HepG2 (cell line): Measurements from ENCODE around the gene NUDT1. TPM values are rescaled to one million over a fixed set of nuclear protein-coding genes. Genes with fewer than 3 reads are reported as not detected.

ENCODE experiments used
- CC2D1A ChIP-seq: sonication (generic); formaldehyde crosslinking; IDR thresholded peaks from 2 replicates; pipeline ENCODE4 v1.8.1; 2023; ENCODE audit warnings: mild to moderate bottlenecking, missing genetic modification reagents
- GLMP ChIP-seq: sonication (generic); formaldehyde crosslinking; IDR thresholded peaks from 2 replicates; pipeline ENCODE4 v1.9.0; 2021; ENCODE audit warnings: missing genetic modification reagents, mild to moderate bottlenecking, borderline replicate concordance
- MXD4 ChIP-seq: IDR thresholded peaks from 2 replicates; pipeline ENCODE4 v1.6.1; 2016; ENCODE audit warnings: mild to moderate bottlenecking, missing biosample characterization, missing genetic modification reagents
- NONO ChIP-seq, 2 experiments: fragments of 450-650 bp in 1 of 2; sonication (generic) in 1 of 2; formaldehyde crosslinking in 1 of 2; IDR thresholded peaks in 1 of 2; conservative IDR thresholded peaks in 1 of 2; 2 replicates each; pipeline versions ENCODE4 v1.6.1 to v1.8.0; 2017 to 2022; ENCODE audit warnings: mild to moderate bottlenecking in 1 of 2, missing genetic modification reagents in 1 of 2, moderate library complexity in 1 of 2
- POLR2G ChIP-seq: fragments of 200-400 bp; formaldehyde crosslinking; IDR thresholded peaks from 2 replicates; pipeline ENCODE4 v1.6.1; 2018; ENCODE audit warnings: mild to moderate bottlenecking, low read depth, low read length, moderate library complexity
- PRDM10 ChIP-seq: sonication (generic); formaldehyde crosslinking; IDR thresholded peaks from 2 replicates; pipeline ENCODE4 v1.4.0; 2020; ENCODE audit warnings: low read depth, missing genetic modification reagents
- SAFB2 ChIP-seq: sonication (generic); formaldehyde crosslinking; IDR thresholded peaks from 2 replicates; pipeline ENCODE4 v1.5.1; 2020; ENCODE audit warnings: missing genetic modification reagents, low read depth, mild to moderate bottlenecking, borderline replicate concordance
- SP140L ChIP-seq: sonication (generic); formaldehyde crosslinking; IDR thresholded peaks from 2 replicates; pipeline ENCODE4 v1.4.0; 2020; ENCODE audit warnings: missing genetic modification reagents, borderline replicate concordance
- SRSF1 ChIP-seq: fragments of 200-400 bp; formaldehyde crosslinking; optimal IDR thresholded peaks from 2 replicates; pipeline ENCODE3; 2017; ENCODE audit warnings: mild to moderate bottlenecking, low read depth, low read length, moderate library complexity
- ZKSCAN8 ChIP-seq: IDR thresholded peaks from 2 replicates; pipeline ENCODE4 v1.6.1; 2016; ENCODE audit warnings: borderline replicate concordance, missing genetic modification reagents, missing compliant biosample characterization
- ZNF207 ChIP-seq: fragments of 450-650 bp; IDR thresholded peaks from 2 replicates; pipeline ENCODE4 v1.6.1; 2016; ENCODE audit warnings: antibody characterized with exemption, borderline replicate concordance
- ZNF569 ChIP-seq: sonication (generic); formaldehyde crosslinking; IDR thresholded peaks from 2 replicates; pipeline ENCODE4 v1.5.0; 2020; ENCODE audit warnings: mild to moderate bottlenecking, missing genetic modification reagents, moderate library complexity, borderline replicate concordance
- ZNF589 ChIP-seq: sonication (generic); formaldehyde crosslinking; conservative IDR thresholded peaks from 2 replicates; pipeline ENCODE4 v1.8.0; 2022; ENCODE audit warnings: mild to moderate bottlenecking, moderate library complexity, missing genetic modification reagents
- ZNF770 ChIP-seq: sonication (generic); formaldehyde crosslinking; IDR thresholded peaks from 2 replicates; pipeline ENCODE4 v1.5.0; 2020; ENCODE audit warnings: mild to moderate bottlenecking, missing genetic modification reagents
- ZNF792 ChIP-seq: IDR thresholded peaks from 2 replicates; pipeline ENCODE4 v1.6.1; 2016
- polyA plus RNA-seq, 8 experiments: library from polyadenylated mRNA; depleted of rRNA in 3 of 8; stranded (reverse) in 7 of 8; unstranded in 1 of 8; fragments of >200 nt; fragmentation: Illumina TruSeq in 4 of 8; extraction: Trizol in 4 of 8; gene quantifications; 2 replicates each; pipeline versions ENCODE4 v1.2.1 to v1.2.3, GENCODE V29; 2011 to 2016; ENCODE audit warnings: low read depth in 4 of 8, missing spikeins in 1 of 8, mixed read lengths in 1 of 8; ENCODE audit not compliant: insufficient read depth in 1 of 8
- total RNA-seq, 5 experiments: library from RNA; depleted of rRNA; stranded (reverse); fragments of >200 nt; fragmentation: Illumina TruSeq; extraction: Trizol; gene quantifications; 2 replicates each; pipeline ENCODE4 v1.2.3, GENCODE V29; 2016; ENCODE audit warnings: low read depth in 1 of 5
- TF ChIP-seq, protein P1 (sequence below): IDR thresholded peaks from 2 replicates; pipeline ENCODE4 v1.6.1; 2016
- TF ChIP-seq, protein P2 (sequence below): sonication (generic); formaldehyde crosslinking; IDR thresholded peaks from 2 replicates; pipeline ENCODE4 v1.4.0; 2020; ENCODE audit warnings: missing genetic modification reagents, low read depth, mild to moderate bottlenecking, borderline replicate concordance

NUDT1 gene
- total and polyA plus RNA-seq, 2 of the 13 experiments (the other 11 are each of a cell fraction or from before 2014, with no cell fraction given), result 9.1 to 26.8 TPM

GRCh38 chr7:2241580-2242540, at the start of gene NUDT1, which contains the start of gene MRM2 (continued):
- TF ChIP-seq PRDM10 (peak; percentile 61; the same call in 1 of the 2 replicates), ZNF589 (CRISPR knock-in tag) (peak; percentile 76), SRSF1 (peak; percentile 98), POLR2G (peak; percentile 96), GLMP (CRISPR knock-in tag) (no peak), SP140L (CRISPR knock-in tag) (no peak), ZNF770 (CRISPR knock-in tag) (peak; percentile 71), ZNF207 (no peak), MXD4 (CRISPR knock-in tag) (peak; percentile 94; the same call in 1 of the 2 replicates), ZKSCAN8 (CRISPR knock-in tag) (no peak), CC2D1A (no peak), ZNF569 (no peak), ZNF792 (CRISPR knock-in tag) (0 out of 2 replicates have a peak, but pooled peaks have one; percentile 66), NONO (IDR thresholded peaks at IDR 0.05) (no peak), NONO (CRISPR knock-in tag; conservative IDR thresholded peaks at IDR 0.05) (peak; percentile 90), SAFB2 (CRISPR knock-in tag) (peak; percentile 33; the same call in 1 of the 2 replicates)
- TF ChIP-seq, protein P1, sequence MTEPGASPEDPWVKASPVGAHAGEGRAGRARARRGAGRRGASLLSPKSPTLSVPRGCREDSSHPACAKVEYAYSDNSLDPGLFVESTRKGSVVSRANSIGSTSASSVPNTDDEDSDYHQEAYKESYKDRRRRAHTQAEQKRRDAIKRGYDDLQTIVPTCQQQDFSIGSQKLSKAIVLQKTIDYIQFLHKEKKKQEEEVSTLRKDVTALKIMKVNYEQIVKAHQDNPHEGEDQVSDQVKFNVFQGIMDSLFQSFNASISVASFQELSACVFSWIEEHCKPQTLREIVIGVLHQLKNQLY (CRISPR knock-in tag), result peak; percentile 23; the same call in 1 of the 2 replicates
- TF ChIP-seq, protein P2, sequence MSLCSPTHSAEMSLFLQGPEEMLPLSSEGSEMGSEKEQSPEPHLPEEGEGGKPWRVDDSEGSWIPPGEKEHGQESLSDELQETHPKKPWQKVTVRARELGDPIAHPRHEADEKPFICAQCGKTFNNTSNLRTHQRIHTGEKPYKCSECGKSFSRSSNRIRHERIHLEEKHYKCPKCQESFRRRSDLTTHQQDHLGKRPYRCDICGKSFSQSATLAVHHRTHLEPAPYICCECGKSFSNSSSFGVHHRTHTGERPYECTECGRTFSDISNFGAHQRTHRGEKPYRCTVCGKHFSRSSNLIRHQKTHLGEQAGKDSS (CRISPR knock-in tag), result no peak; the same call in 1 of the 2 replicates
